Hepatocyte (in vitro differentiated cells): ENCODE results near the gene ELAC2. TPM values are rescaled to one million over a fixed set of nuclear protein-coding genes. Genes with fewer than 3 reads are reported as not detected.

ENCODE experiments used
- DNase-seq: peaks from one replicate; pipeline ENCODE4 v3.0.0-alpha.2; 2016; ENCODE audit warnings: low spot score
- H2AFZ ChIP-seq: fragments of 200-600 bp; sonication (generic); 2 replicates; pipeline ENCODE4 v1.6.0; 2016; ENCODE audit warnings: antibody characterized with exemption, mild to moderate bottlenecking
- H3K27ac ChIP-seq: fragments of 200-600 bp; sonication (generic); 2 replicates; pipeline ENCODE4 v1.5.1; 2016; ENCODE audit warnings: mild to moderate bottlenecking
- H3K27me3 ChIP-seq: fragments of 200-600 bp; sonication (generic); 2 replicates; pipeline ENCODE4 v1.6.1; 2016
- H3K36me3 ChIP-seq: fragments of 200-600 bp; sonication (generic); replicated peaks from 2 replicates; pipeline ENCODE4 v1.5.1; 2016; ENCODE audit warnings: low read depth; ENCODE audit not compliant: insufficient read depth
- H3K4me1 ChIP-seq: fragments of 200-600 bp; sonication (generic); 2 replicates; pipeline ENCODE4 v1.5.1; 2016; ENCODE audit warnings: mild to moderate bottlenecking, moderate library complexity; ENCODE audit not compliant: insufficient read depth
- H3K4me2 ChIP-seq: fragments of 200-600 bp; sonication (generic); 2 replicates; pipeline ENCODE4 v1.6.0; 2016
- H3K4me3 ChIP-seq: fragments of 200-600 bp; sonication (generic); 2 replicates; pipeline ENCODE4 v1.5.1; 2016; ENCODE audit warnings: mild to moderate bottlenecking
- H3K79me2 ChIP-seq: fragments of 200-600 bp; sonication (generic); 2 replicates; pipeline ENCODE4 v1.6.0; 2017; ENCODE audit warnings: mild to moderate bottlenecking
- H3K9me2 ChIP-seq: fragments of 200-600 bp; sonication (generic); replicated peaks from 2 replicates; pipeline ENCODE4 v1.6.0; 2017; ENCODE audit warnings: mild to moderate bottlenecking; ENCODE audit not compliant: insufficient read depth
- H3K9me3 ChIP-seq: fragments of 200-600 bp; sonication (generic); 2 replicates; pipeline ENCODE4 v1.5.1; 2016; ENCODE audit warnings: low read depth, mild to moderate bottlenecking
- H4K20me1 ChIP-seq: fragments of 200-600 bp; sonication (generic); 2 replicates; pipeline ENCODE4 v1.6.0; 2016; ENCODE audit warnings: mild to moderate bottlenecking; ENCODE audit not compliant: insufficient read depth, poor library complexity, severe bottlenecking
- EZH2 ChIP-seq: fragments of 200-600 bp; sonication (generic); IDR thresholded peaks from 2 replicates; pipeline ENCODE4 v1.6.1; 2016; ENCODE audit warnings: antibody characterized with exemption, mild to moderate bottlenecking, borderline replicate concordance
- EZH2phosphoT487 ChIP-seq: fragments of 200-600 bp; sonication (generic); IDR thresholded peaks from one replicate; pipeline ENCODE4 v1.6.1; 2018; ENCODE audit warnings: antibody characterized with exemption, mild to moderate bottlenecking, low read depth, moderate library complexity; ENCODE audit not compliant: unreplicated experiment, severe bottlenecking
- WGBS: methylation state at CpG from one replicate; pipeline ENCODE4 v1.1.6; 2016; ENCODE audit warnings: low lambda C conversion rate; ENCODE audit errors: missing lambda C conversion rate; 5-methylcytosine and 5-hydroxymethylcytosine counted together
- polyA plus RNA-seq: library from polyadenylated mRNA; unstranded; fragments of >200 nt; fragmentation: Nextera tagmentation; extraction: Ambion mirVana; gene quantifications from 2 replicates; pipeline ENCODE4 v1.2.1, GENCODE V29; 2016
- total RNA-seq: library from RNA; depleted of rRNA; stranded (reverse); fragments of >200 nt; gene quantifications from 2 replicates; pipeline ENCODE4 v1.2.3, GENCODE V29; 2014
- TF ChIP-seq, protein P1 (sequence below): fragments of 200-600 bp; sonication (generic); IDR thresholded peaks from 2 replicates; pipeline ENCODE4 v1.5.1; 2016; ENCODE audit warnings: antibody characterized with exemption, mild to moderate bottlenecking; ENCODE audit not compliant: poor library complexity

The ELAC2 gene, protein sequence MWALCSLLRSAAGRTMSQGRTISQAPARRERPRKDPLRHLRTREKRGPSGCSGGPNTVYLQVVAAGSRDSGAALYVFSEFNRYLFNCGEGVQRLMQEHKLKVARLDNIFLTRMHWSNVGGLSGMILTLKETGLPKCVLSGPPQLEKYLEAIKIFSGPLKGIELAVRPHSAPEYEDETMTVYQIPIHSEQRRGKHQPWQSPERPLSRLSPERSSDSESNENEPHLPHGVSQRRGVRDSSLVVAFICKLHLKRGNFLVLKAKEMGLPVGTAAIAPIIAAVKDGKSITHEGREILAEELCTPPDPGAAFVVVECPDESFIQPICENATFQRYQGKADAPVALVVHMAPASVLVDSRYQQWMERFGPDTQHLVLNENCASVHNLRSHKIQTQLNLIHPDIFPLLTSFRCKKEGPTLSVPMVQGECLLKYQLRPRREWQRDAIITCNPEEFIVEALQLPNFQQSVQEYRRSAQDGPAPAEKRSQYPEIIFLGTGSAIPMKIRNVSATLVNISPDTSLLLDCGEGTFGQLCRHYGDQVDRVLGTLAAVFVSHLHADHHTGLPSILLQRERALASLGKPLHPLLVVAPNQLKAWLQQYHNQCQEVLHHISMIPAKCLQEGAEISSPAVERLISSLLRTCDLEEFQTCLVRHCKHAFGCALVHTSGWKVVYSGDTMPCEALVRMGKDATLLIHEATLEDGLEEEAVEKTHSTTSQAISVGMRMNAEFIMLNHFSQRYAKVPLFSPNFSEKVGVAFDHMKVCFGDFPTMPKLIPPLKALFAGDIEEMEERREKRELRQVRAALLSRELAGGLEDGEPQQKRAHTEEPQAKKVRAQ
- total RNA-seq (39.6 and 60.2 TPM in 2 replicates), polyA plus RNA-seq (45.5 and 45.6 TPM in 2 replicates)

DNA sequence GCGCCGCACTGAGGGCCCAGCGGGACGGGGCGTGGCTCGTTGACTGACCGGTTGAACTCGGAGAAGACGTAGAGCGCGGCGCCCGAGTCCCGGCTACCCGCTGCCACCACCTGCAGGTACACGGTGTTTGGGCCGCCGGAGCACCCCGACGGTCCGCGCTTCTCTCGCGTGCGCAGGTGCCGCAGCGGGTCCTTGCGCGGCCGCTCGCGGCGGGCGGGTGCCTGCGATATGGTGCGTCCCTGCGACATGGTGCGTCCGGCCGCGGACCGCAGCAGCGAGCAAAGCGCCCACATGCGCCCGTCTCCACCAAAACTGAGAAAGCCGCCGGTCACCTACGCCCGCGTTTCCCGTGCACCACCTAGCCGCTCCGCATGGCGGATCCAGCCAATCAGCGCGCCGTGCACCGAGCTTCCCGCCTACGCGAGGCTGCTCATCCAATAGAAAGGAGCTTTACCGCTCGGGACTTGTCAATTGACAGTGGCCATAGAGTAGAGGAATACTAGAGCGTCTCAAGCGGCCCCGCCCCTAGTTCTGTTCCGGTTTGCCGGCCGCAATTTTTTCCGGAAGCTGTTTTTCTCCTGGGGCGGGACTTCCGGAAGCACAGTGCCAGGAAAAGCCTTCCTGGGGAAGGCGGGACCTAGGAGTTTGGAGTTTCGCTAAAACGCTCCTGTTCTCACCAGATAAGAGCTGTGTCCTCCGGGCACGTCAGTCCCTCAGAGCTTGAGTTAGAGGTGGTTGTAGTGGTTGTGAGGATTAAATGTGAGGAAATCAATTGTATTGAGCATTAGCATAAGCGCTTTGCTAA is at the start of gene ELAC2:
TSS of gene ELAC2 (minus strand) at position 373 of the 805 bp plus-strand sequence. CDS start at position 293, 80 bp downstream.
- peak; percentile 99 for DNase-seq
- Histone ChIP-seq H3K4me3 (peak within 1 kb of the TSS; percentile 93), H2AFZ (peak within 1 kb of the TSS; percentile 55), H3K79me2 (peaks cover 21% of the 10 kb centered on the region), H3K4me2 (peak within 1 kb of the TSS; percentile 87), H3K4me1 (peaks cover 7% of the 10 kb centered on the region), H3K27me3 (no peaks in the 10 kb centered on the region), H3K36me3 (no peaks in the 10 kb centered on the region), H4K20me1 (no peaks in the 10 kb centered on the region), H3K27ac (peak within 1 kb of the TSS; percentile 87), H3K9me2 (no peaks in the 10 kb centered on the region), H3K9me3 (no peaks in the 10 kb centered on the region)
- TF ChIP-seq, protein P1, sequence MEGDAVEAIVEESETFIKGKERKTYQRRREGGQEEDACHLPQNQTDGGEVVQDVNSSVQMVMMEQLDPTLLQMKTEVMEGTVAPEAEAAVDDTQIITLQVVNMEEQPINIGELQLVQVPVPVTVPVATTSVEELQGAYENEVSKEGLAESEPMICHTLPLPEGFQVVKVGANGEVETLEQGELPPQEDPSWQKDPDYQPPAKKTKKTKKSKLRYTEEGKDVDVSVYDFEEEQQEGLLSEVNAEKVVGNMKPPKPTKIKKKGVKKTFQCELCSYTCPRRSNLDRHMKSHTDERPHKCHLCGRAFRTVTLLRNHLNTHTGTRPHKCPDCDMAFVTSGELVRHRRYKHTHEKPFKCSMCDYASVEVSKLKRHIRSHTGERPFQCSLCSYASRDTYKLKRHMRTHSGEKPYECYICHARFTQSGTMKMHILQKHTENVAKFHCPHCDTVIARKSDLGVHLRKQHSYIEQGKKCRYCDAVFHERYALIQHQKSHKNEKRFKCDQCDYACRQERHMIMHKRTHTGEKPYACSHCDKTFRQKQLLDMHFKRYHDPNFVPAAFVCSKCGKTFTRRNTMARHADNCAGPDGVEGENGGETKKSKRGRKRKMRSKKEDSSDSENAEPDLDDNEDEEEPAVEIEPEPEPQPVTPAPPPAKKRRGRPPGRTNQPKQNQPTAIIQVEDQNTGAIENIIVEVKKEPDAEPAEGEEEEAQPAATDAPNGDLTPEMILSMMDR: peak; percentile 16
- no peak for TF ChIP-seq EZH2phosphoT487
- under 1% methylated on average over 74 of the region's 79 CpGs for WGBS

DNA sequence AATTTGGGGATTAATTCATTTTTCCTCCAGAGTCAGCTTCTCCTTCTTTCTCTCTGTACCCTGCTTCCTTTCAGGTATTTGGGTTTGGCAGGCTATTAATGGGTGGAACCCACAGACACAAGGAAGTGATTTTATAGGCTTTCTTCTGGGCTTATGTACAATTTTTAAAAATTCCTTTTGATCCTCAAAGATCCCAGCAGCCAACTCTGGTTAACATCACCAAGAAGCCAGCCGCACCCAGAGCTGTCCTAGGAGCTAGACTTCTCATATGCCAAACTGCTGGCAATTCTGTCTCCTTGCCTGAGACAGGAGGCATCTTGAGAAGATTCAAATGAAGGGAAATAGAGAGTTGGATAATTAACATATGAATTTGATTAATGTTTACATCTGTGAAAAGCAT is 47.2 kb upstream of the ELAC2 start:
- H3K9me3 ChIP-seq: no peaks in the 10 kb centered on the region
- no peaks in the 10 kb centered on the region for H3K79me2 ChIP-seq
- H2AFZ ChIP-seq: no peak overlapping the region
- no peak for DNase-seq
- H3K36me3 ChIP-seq: no peaks in the 10 kb centered on the region
- no peaks in the 10 kb centered on the region for H4K20me1 ChIP-seq
- H3K4me3 ChIP-seq: no peak overlapping the region
- H3K9me2 ChIP-seq: no peaks in the 10 kb centered on the region
- H3K27ac ChIP-seq: no peak overlapping the region
- H3K27me3 ChIP-seq: peaks cover 3% of the 10 kb centered on the region
- no peak for TF ChIP-seq EZH2
- TF ChIP-seq EZH2phosphoT487: no peak
- TF ChIP-seq, protein P1: no peak
- no peak overlapping the region for H3K4me2 ChIP-seq
- no peaks in the 10 kb centered on the region for H3K4me1 ChIP-seq
- WGBS: 57% methylated on average over 1 of the region's 1 CpG

DNA sequence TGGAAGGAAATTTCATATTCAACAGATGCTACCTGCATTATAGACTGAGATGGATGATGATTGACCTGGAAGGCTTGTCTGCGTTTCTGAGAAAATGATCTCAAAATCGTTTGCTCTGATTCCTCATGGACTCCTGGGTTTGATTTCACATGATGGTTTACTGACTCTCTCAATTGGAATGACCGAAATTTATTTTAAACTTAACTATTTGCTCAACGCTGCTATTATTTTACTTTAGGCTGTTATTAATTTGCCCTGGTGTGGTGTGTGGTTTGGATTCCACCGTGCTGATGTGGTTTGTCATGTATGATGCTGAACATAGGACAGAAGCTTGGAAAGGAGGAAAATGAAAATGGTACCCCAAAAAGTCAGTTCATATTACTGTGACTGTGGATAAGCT is 37.3 kb upstream of the ELAC2 start:
- Histone ChIP-seq H3K9me2 (no peaks in the 10 kb centered on the region), H3K4me2 (no peak overlapping the region), H3K36me3 (no peaks in the 10 kb centered on the region), H3K4me3 (no peak overlapping the region), H3K9me3 (no peaks in the 10 kb centered on the region), H2AFZ (no peak overlapping the region), H3K27ac (no peak overlapping the region), H3K27me3 (no peaks in the 10 kb centered on the region), H3K4me1 (no peaks in the 10 kb centered on the region), H4K20me1 (no peaks in the 10 kb centered on the region), H3K79me2 (no peaks in the 10 kb centered on the region)
- WGBS: 84% methylated on average over 5 of the region's 5 CpGs
- TF ChIP-seq EZH2phosphoT487: no peak
- TF ChIP-seq, protein P1: no peak
- no peak for TF ChIP-seq EZH2
- no peak for DNase-seq
